Stimulated activated naive B cell treated with anti-CD40 and anti-IgM and Interleukin-4, amounts not matched to agents 10 μg/mL and 1 μg/mL and 100 μg/mL, for 72 hours (primary cell): ENCODE results near the gene FIS1.

Source experiments
- ATAC-seq, 2 donors: fragments of 150-1000 bp; cut with Tn5 transposase; replicated peaks; 2 replicates each; pipeline ENCODE4 v1.10.0; 2021; ENCODE audit warnings: moderate library complexity in 1 of 2
- DNase-seq: peaks from one replicate; pipeline ENCODE4 v3.0.0; 2021
- H3K27ac Mint-ChIP-seq: one replicate; pipeline ENCODE4 v1.8.0; 2022; ENCODE audit warnings: mild to moderate bottlenecking, mixed read lengths
- H3K27me3 Mint-ChIP-seq, 2 donors: one replicate each; pipeline ENCODE4 v1.8.0; 2022; ENCODE audit warnings: mixed read lengths in 2 of 2
- H3K36me3 Mint-ChIP-seq, 2 donors: one replicate each; pipeline ENCODE4 v1.8.0; 2022; ENCODE audit warnings: mixed read lengths in 2 of 2, mild to moderate bottlenecking in 1 of 2
- H3K4me1 Mint-ChIP-seq, 2 donors: one replicate each; pipeline ENCODE4 v1.8.0; 2022; ENCODE audit warnings: mixed read lengths in 2 of 2, mild to moderate bottlenecking in 1 of 2
- H3K4me3 Mint-ChIP-seq, 2 donors: one replicate each; pipeline ENCODE4 v1.8.0; 2022; ENCODE audit warnings: mild to moderate bottlenecking in 2 of 2, mixed read lengths in 2 of 2, moderate library complexity in 1 of 2
- H3K9me3 Mint-ChIP-seq, 2 donors: one replicate each; pipeline ENCODE4 v1.8.0; 2022; ENCODE audit warnings: mixed read lengths in 2 of 2, mild to moderate bottlenecking in 1 of 2

Gene FIS1

DNA sequence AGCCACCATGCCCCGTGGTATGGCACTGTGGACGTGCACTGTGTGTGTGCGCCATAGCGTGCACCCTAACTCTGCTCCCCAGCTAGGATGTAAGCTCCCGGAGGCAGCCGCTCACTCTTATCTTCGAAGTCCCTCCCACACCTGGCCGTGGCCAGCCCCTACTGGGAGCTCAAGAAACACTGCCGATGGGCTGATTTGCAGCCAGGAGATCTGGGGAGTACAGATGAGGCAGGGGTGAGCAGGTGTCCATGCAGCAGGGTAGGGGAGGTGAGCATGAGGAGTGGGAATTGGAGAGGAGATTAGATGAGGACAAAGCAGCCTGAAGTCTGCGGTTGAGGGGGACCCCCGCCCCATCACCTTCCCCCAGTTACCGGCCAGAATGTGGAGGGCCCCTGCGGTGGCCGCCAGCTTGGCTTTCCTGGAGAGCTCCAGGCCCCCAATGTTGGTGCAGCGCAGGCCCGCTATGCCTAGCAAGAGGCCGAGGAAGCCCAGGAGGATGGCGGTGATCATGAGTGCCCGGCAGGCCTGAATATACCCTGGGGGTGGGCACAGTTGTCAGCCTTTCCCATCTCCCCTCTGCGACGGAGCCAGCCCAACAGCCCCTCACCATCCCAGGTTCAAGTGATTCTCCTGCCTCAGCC lies 10.9 kb downstream of the FIS1 start:
- ATAC-seq (no peak), DNase-seq (no peak)
- peaks cover 42 to 50% of the 10 kb centered on the region in 2 donors for H3K36me3 Mint-ChIP-seq
- no peaks in the 10 kb centered on the region for H3K9me3 Mint-ChIP-seq
- no peak overlapping the region for H3K4me3 Mint-ChIP-seq
- no peak overlapping the region for H3K27ac Mint-ChIP-seq
- H3K27me3 Mint-ChIP-seq, result no peaks in the 10 kb centered on the region
- H3K4me1 Mint-ChIP-seq, result peaks cover 9 to 27% of the 10 kb centered on the region in 2 donors

DNA sequence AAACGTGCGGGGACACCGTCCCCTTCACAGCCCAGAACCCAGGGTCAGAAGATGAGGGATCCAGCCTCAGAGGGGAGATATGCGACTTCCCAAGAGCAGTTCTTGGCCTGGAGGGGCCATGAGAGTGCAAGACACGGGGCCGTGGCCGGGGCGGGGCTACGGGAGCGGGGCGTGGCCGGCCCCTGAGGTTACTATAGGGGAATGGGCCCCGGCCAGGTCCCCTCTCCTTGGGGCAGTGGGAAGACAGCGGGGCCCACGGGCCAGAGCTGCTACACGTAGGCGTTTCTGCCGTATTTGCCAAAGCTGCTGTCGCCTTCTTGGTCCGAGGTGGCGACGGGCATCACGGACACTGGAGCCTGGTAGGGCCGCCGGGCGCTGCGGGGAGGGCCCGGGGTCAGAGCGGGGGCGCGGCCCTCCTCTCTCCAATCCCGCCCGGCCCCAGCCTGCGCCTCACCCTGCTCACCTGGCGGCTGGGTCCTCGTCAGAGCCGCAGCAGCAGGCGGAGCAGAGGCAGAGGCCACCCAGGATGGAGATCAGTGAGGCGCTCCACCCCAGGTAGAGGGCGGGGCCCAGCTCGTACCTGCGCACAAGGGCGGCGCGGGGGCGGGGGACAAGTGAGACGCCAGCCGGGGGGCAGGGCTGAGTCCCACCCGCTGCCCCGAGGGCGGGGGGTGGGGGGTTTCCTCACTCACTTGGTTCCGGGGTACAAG lies 12.6 kb downstream of the FIS1 start:
- Mint-ChIP-seq H3K4me1 (peaks cover 3 to 13% of the 10 kb centered on the region in 2 donors), H3K4me3 (no peak overlapping the region), H3K27ac (no peak overlapping the region), H3K36me3 (peaks cover 36 to 43% of the 10 kb centered on the region in 2 donors), H3K27me3 (no peaks in the 10 kb centered on the region), H3K9me3 (no peaks in the 10 kb centered on the region)
- DNase-seq (no peak), ATAC-seq (no peak)

DNA sequence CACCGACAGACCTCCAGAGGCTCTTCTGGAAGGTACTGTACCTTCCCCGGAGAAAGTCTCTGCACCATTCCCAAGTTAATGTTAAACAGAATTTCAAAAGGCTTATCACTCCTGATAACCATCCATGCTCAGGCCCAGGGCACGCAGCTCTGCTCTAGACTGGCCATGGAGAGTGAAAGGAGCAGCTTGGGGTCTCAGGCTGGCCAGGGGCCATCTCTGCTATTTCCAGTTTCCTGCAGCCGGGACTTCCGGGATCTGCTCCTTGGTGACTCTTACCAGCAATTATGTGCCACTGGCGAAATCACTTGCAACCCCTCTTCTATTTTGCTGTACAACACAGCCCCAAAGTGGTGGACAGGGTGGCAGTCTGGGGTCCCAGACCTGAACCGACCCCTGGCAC lies 13.2 kb downstream of the FIS1 start:
- H3K4me3 Mint-ChIP-seq, result no peak overlapping the region
- H3K27ac Mint-ChIP-seq, result no peak overlapping the region
- no peaks in the 10 kb centered on the region for H3K9me3 Mint-ChIP-seq
- no peak for ATAC-seq
- H3K4me1 Mint-ChIP-seq, result peaks cover 3 to 13% of the 10 kb centered on the region in 2 donors
- peaks cover 39 to 43% of the 10 kb centered on the region in 2 donors for H3K36me3 Mint-ChIP-seq
- H3K27me3 Mint-ChIP-seq, result no peaks in the 10 kb centered on the region
- no peak for DNase-seq

DNA sequence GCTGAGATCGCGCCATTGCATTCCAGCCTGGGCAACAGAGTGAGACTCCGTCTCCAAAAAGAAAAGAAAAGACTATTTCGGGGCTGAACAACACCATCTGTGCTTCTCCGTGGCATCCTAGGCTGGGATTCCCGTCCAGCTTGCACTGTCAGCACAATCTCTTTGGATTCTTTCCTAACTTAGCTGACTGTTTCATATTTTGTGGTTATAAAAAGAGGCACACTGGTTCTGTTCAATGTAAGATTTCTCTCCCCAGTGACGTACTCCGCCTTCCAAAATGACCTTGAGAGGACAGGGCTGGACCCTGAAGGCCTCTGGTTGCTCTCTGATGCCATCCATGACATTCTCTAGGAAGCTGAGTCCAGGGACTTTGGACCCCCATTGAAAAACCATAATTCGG lies 18.2 kb downstream of the FIS1 start:
- no peak overlapping the region for H3K27ac Mint-ChIP-seq
- DNase-seq (no peak), ATAC-seq (no peak)
- H3K4me1 Mint-ChIP-seq, result peaks cover 11 to 26% of the 10 kb centered on the region in 2 donors
- H3K9me3 Mint-ChIP-seq, result no peaks in the 10 kb centered on the region
- no peak overlapping the region for H3K4me3 Mint-ChIP-seq
- H3K27me3 Mint-ChIP-seq, result no peaks in the 10 kb centered on the region
- H3K36me3 Mint-ChIP-seq, result peaks cover 56 to 66% of the 10 kb centered on the region in 2 donors

DNA sequence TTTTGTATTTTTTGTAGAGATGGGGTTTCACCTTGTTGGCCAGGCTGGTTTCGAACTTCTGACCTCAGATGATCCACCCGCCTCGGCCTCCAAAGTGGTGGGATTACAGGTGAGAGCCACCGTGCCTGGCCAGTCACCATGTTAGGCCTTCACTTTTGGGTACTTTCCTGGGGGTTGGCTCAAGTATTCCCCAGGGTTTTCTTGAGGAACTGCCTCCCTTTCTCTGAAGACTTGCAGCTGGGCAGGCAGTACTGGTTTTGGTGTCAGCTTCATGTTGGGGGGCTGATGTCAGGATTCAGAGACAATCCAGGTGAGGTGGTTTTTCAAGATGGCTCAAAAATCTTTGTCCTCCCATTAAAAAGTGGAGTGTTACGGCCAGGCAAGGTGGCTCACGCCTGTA lies 19.2 kb downstream of the FIS1 start:
- Mint-ChIP-seq H3K27me3 (no peaks in the 10 kb centered on the region), H3K4me3 (no peak overlapping the region), H3K4me1 (peaks cover 10 to 32% of the 10 kb centered on the region in 2 donors), H3K9me3 (no peaks in the 10 kb centered on the region), H3K36me3 (peaks cover 54 to 66% of the 10 kb centered on the region in 2 donors), H3K27ac (no peak overlapping the region)
- DNase-seq, result no peak
- ATAC-seq, result peak; percentile 50 to 62

DNA sequence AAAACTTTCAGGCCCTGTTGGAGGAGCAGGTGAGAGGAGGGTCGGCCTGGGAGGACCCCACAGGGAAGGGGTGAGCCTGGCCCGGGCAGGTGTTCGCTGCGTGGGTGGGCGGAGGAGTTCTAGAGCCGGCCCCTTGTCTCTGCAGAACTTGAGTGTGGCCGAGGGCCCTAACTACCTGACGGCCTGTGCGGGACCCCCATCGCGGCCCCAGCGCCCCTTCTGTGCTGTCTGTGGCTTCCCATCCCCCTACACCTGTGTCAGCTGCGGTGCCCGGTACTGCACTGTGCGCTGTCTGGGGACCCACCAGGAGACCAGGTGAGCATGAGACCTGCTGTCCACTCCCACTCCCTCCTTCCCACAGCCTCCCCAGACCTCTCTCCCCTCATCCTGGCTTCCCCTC lies 21.4 kb downstream of the FIS1 start:
- Mint-ChIP-seq H3K4me1 (peaks cover 15 to 42% of the 10 kb centered on the region in 2 donors), H3K4me3 (no peak overlapping the region), H3K27ac (no peak overlapping the region), H3K36me3 (peaks cover 41 to 57% of the 10 kb centered on the region in 2 donors), H3K9me3 (no peaks in the 10 kb centered on the region), H3K27me3 (no peaks in the 10 kb centered on the region)
- DNase-seq (no peak), ATAC-seq (no peak)

DNA sequence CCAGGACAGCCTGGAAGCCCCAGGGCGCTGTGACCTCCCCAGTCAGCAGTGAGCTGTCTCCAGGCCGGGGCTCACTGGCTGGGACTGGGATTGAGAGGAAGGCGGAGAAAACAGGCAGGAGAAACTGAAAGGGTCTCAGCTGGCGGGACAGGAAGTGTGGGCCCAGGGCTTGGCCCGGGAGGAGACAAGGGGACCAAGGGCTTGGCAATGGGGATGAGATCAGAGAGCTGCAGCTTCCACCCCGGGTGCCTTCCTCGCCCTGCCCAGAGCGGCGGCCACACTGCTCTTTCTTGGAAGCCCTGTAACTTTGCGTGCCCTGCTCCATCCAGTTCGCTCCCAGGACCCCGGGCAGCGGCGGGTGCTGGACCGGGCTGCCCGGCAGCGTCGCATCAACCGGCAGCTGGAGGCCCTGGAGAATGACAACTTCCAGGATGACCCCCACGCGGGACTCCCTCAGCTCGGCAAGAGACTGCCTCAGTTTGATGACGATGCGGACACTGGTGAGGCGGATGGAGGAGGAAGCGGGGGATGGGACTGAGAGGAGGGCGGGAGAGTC lies 22.5 kb downstream of the FIS1 start:
- H3K4me3 Mint-ChIP-seq, result no peak overlapping the region
- ATAC-seq, result no peak
- H3K36me3 Mint-ChIP-seq, result peaks cover 42 to 55% of the 10 kb centered on the region in 2 donors
- no peaks in the 10 kb centered on the region for H3K9me3 Mint-ChIP-seq
- no peak for DNase-seq
- no peak overlapping the region for H3K27ac Mint-ChIP-seq
- no peaks in the 10 kb centered on the region for H3K27me3 Mint-ChIP-seq
- H3K4me1 Mint-ChIP-seq, result peaks cover 15 to 42% of the 10 kb centered on the region in 2 donors

DNA sequence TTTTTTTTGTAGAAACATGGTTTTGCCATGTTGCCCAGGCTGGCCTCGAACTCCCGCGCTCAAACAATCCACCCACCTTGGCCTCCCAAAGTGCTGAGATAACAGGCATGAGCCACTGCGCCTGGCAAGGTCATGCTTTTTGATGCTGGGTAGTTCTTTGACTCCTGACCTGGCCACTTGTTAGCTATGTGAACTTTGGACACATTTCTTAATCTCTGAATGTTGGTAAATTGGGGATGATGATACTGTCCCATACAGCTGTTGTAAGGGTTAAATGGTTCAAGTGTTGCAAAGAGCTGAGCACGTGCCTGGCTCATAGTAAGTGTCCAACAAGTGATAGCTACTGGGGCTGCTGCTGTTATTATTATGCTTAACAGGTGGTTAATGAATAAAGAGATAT lies 24.6 kb downstream of the FIS1 start:
- Mint-ChIP-seq H3K36me3 (peaks cover 36 to 56% of the 10 kb centered on the region in 2 donors), H3K27ac (no peak overlapping the region), H3K27me3 (no peaks in the 10 kb centered on the region), H3K4me3 (no peak overlapping the region), H3K4me1 (peaks cover 26 to 48% of the 10 kb centered on the region in 2 donors), H3K9me3 (no peaks in the 10 kb centered on the region)
- ATAC-seq (no peak), DNase-seq (no peak)

DNA sequence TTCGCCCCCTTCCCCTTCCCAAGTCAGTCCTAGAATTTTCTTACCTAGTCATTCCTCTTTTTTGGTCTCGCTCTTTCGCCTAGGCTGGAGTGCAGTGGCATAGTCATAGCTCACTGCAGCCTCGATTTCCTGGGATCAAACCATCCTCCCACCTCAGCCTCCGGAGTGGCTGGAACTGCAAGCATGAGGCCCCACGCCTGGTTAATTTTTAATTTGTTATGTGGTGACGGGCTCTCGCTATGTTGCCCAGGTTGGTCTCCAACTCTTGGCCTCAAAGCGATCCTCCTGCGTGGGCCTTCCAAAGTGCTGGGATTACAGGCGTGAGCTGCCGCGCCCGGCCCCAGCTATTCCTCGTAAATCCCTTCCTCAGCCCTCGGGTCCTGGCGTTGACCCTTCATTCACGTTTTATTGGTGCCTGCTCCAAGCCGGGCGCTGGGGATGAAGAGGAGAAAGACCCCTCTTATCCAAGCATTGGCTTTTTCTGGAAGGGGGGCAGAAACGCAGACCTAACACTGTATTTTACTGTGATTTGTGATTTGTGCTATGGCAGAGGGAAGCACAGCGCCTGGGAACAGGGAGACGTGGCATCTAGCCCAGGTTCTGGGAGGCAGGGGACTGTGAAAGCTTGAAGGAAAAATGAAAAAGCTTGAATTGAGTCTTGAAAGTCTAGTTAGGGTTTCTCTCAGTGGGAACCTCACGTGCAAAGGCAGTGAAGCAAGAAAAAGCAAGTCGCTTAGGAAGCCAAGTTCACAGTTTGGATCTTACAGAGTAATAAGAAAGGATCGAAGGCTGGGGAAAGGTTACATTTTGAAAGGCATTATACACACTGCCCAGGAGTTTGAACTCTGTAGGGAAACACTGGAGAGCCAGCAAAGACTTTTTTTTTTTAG lies 26.4 kb downstream of the FIS1 start:
- no peaks in the 10 kb centered on the region for H3K27me3 Mint-ChIP-seq
- no peaks in the 10 kb centered on the region for H3K9me3 Mint-ChIP-seq
- H3K4me3 Mint-ChIP-seq, result peak overlapping the region; percentile 92 to 98
- DNase-seq (no peak), ATAC-seq (peak; percentile 1 to 12)
- H3K4me1 Mint-ChIP-seq, result peaks cover 26 to 41% of the 10 kb centered on the region in 2 donors
- H3K36me3 Mint-ChIP-seq, result peaks cover 32 to 49% of the 10 kb centered on the region in 2 donors
- H3K27ac Mint-ChIP-seq, result peak overlapping the region; percentile 96

DNA sequence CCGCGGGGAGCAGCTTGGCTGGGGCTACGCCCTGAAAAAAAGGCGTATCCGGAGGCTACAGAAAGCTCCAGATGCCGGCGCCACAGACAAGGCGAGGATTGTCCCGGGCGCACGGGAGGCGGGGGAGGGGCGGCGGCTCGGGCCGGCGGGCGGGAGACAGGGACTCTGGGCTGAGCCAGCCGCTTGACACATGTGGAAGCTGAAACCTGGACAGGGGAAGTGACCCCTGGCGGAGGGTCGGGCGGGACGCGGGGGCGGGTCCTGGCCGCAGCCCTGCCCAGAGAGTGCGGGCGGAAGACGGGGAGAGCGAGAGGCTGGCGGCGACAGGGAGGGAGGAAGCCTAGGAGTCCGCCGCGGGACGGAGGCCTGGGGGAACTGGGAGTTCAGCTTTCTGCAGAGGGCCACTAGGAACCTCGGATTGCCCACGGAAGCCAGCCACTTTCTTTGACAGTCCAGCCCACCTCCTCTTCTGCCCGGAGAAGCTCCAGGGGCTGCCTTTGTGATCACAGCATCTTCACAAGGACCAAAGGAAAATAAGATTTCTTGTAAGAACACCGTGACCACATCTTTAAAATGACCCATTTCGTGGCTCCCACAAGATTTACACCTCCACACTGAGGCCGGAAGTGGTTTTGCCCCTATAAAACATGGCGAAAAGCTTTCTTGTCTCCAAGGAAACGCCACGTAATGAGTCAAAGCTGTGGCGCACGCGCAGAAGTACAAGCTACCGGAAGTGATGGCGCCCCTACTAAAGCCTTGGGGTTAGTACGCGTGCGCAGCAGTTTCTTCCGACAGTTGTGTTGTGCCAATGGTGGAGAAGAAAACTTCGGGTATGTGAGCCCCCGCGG lies 27.3 kb downstream of the FIS1 start, which contains the start of the genes PLOD3 and ZNHIT1:
Gene PLOD3 (minus strand): TSS at position 194 of the 848 bp plus-strand sequence. CDS start 307 bp downstream, outside the sequence.
Gene ZNHIT1 (plus strand): TSS at position 778 of the 848 bp plus-strand sequence. CDS start 31 bp downstream, at position 809.
- Mint-ChIP-seq H3K9me3 (no peaks in the 10 kb centered on the region), H3K27me3 (no peaks in the 10 kb centered on the region), H3K36me3 (peaks cover 26 to 40% of the 10 kb centered on the region in 2 donors), H3K27ac (peak within 1 kb of the TSS; percentile 96), H3K4me1 (peaks cover 26 to 41% of the 10 kb centered on the region in 2 donors), H3K4me3 (peak within 1 kb of the TSS; percentile 92 to 98)
- ATAC-seq (peak; percentile 78 to 87), DNase-seq (peak; percentile 91)

DNA sequence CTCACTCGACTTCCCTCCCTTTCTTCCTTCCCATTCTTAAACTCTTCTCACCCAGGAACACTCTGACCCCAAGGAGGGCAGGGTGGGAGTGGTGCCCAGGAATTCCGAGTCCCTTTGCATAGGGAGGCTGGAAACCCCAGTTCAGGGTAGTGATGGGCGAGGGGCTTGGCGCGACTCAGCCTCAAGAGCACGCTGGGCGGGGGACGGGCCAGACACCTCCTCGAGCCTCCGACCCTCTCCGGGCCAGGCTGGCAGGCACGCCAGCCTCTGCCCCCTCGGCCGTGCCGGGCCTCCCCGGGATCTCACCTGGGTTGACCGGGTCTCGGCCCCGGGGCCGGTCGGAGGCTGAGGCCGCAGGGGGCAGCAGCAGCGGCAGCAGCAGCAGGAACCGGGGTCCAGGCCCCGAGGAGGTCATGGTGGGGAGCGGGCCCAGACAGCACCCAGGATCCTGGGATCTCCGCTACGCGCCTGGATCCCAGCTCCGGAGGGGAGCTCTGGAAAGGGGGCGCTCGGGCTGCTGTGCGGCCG lies 28.0 kb downstream of the FIS1 start:
- H3K27ac Mint-ChIP-seq, result peak overlapping the region; percentile 96
- ATAC-seq (peak; percentile 16 to 19), DNase-seq (no peak)
- H3K4me1 Mint-ChIP-seq, result peaks cover 23 to 36% of the 10 kb centered on the region in 2 donors
- no peaks in the 10 kb centered on the region for H3K27me3 Mint-ChIP-seq
- H3K4me3 Mint-ChIP-seq, result peak overlapping the region; percentile 92 to 98
- H3K9me3 Mint-ChIP-seq, result no peaks in the 10 kb centered on the region
- peaks cover 25 to 39% of the 10 kb centered on the region in 2 donors for H3K36me3 Mint-ChIP-seq

DNA sequence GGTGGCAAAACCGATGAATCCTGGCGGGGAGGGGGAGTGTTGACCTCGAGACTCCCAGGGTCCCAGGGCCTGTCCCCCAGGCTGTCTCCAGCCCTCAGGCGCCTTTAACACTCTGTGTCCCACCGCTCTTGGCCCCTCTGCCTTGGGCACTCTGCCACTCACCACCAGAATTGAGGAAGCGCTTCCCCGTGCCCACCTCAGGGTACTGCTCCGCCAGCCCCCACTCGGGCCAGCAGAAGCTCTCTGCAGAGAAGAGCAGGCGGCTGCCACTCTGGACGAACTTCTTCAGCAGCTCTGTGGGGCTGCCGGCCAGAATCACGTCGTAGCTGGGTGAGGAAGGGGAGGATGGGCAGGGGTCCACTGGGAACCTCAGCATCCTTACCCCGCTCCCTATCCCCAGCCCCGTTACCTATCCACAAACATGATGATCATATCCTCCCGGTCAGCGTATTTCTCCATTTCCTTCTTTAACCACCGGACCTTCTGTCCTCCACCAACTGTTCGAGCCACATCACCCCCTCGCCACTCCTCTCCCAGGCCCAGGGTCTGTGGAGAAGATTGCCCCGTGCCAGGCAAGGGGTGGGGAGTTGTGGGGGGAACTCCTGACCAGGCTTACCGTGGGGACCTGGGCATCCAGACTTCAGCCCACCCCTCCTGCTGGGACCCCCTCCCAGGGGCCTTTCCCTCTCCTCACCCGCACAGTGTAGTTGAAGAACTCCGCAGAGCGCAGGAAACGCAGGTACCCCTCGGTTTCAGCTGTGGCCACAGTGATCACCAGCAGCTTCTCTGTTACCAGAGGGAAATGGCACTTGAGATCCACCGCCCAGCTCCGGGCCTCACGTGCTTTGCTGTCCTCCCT lies 28.7 kb downstream of the FIS1 start:
- Mint-ChIP-seq H3K4me3 (peak overlapping the region; percentile 92 to 98), H3K36me3 (peaks cover 26 to 37% of the 10 kb centered on the region in 2 donors), H3K9me3 (no peaks in the 10 kb centered on the region), H3K27me3 (no peaks in the 10 kb centered on the region), H3K4me1 (peaks cover 21 to 29% of the 10 kb centered on the region in 2 donors), H3K27ac (peak overlapping the region; percentile 75)
- DNase-seq, result no peak
- ATAC-seq, result peak in 1 of 2 donors; percentile 4
